Measurements from ENCODE around the gene ERI3.

The ERI3 gene

GRCh38 chr1:44237721-44238457 lies 117.2 kb downstream of the ERI3 start:
- DNase-seq (ENCODE audit: low spot score) = peak; percentile 74

GRCh38 chr1:44236490-44237272 lies 118.4 kb downstream of the ERI3 start:
- peak; percentile 18 for DNase-seq (ENCODE audit: low spot score)

GRCh38 chr1:44235808-44236207 lies 119.2 kb downstream of the ERI3 start:
- no peak for DNase-seq (ENCODE audit: low spot score)

- no peak for DNase-seq (ENCODE audit: low spot score)
Measured at GRCh38 chr1:44233593-44233992, 121.5 kb downstream of the ERI3 start.

- no peak for DNase-seq (ENCODE audit: low spot score)
Measured at GRCh38 chr1:44230796-44231195, 124.3 kb downstream of the ERI3 start.

GRCh38 chr1:44229435-44230167 lies 125.5 kb downstream of the ERI3 start:
- DNase-seq (ENCODE audit: low spot score) = no peak

GRCh38 chr1:44228218-44228617 lies 126.8 kb downstream of the ERI3 start:
- peak; percentile 15 for DNase-seq (ENCODE audit: low spot score)

GRCh38 chr1:44227211-44227610 lies 127.8 kb downstream of the ERI3 start:
- peak; percentile 93 for DNase-seq (ENCODE audit: low spot score)

- no peak for DNase-seq (ENCODE audit: low spot score)
Measured at GRCh38 chr1:44225761-44226160, 129.3 kb downstream of the ERI3 start.

GRCh38 chr1:44223187-44223610 lies 131.9 kb downstream of the ERI3 start:
- DNase-seq (ENCODE audit: low spot score) = no peak

GRCh38 chr1:44222397-44223186 lies 132.5 kb downstream of the ERI3 start:
- DNase-seq (ENCODE audit: low spot score) = no peak

GRCh38 chr1:44221769-44222168 lies 133.3 kb downstream of the ERI3 start:
- DNase-seq (ENCODE audit: low spot score) = no peak

GRCh38 chr1:44220755-44221154 lies 134.3 kb downstream of the ERI3 start:
- no peak for DNase-seq (ENCODE audit: low spot score)

- no peak for DNase-seq (ENCODE audit: low spot score)
Measured at GRCh38 chr1:44220001-44220751, 134.9 kb downstream of the ERI3 start.

GRCh38 chr1:44219301-44219626 lies 135.8 kb downstream of the ERI3 start:
- DNase-seq (ENCODE audit: low spot score) = no peak

- no peak for DNase-seq (ENCODE audit: low spot score)
Measured at GRCh38 chr1:44218503-44219300, 136.4 kb downstream of the ERI3 start.

GRCh38 chr1:44217809-44218410 lies 137.1 kb downstream of the ERI3 start:
- peak; percentile 86 for DNase-seq (ENCODE audit: low spot score)

GRCh38 chr1:44213222-44214112 lies 141.6 kb downstream of the ERI3 start, which contains the start of gene DMAP1:
DMAP1 (plus strand) TSS chr1:44213471; CDS start chr1:44213754, 283 bp downstream.
- peak; percentile 85 for DNase-seq (ENCODE audit: low spot score)
